HG03139 (cell line): ENCODE measurements around the gene TP53I13.

Experiments used
- ATAC-seq: cut with Tn5 transposase; IDR thresholded peaks from one replicate; pipeline ENCODE4 v1.9.1; 2021; ENCODE audit not compliant: unreplicated experiment

Gene TP53I13

GRCh38 chr17:29579866-29580771 is 11.6 kb downstream of the TP53I13 start:
- peak; percentile 81 for ATAC-seq

- no peak for ATAC-seq
Measured at GRCh38 chr17:29581583-29582253, 13.2 kb downstream of the TP53I13 start.

- no peak for ATAC-seq
Measured at GRCh38 chr17:29582254-29582765, 13.8 kb downstream of the TP53I13 start.

- no peak for ATAC-seq
Measured at GRCh38 chr17:29582772-29583171, 14.3 kb downstream of the TP53I13 start.

- ATAC-seq = no peak
Measured at GRCh38 chr17:29583324-29584248, 15.1 kb downstream of the TP53I13 start.

- no peak for ATAC-seq
Measured at GRCh38 chr17:29584452-29585079, 16.1 kb downstream of the TP53I13 start.

GRCh38 chr17:29585080-29585751 is 16.7 kb downstream of the TP53I13 start:
- no peak for ATAC-seq

GRCh38 chr17:29586676-29587469 is 18.4 kb downstream of the TP53I13 start:
- ATAC-seq = no peak

- ATAC-seq = no peak
Measured at GRCh38 chr17:29587591-29587990, 19.1 kb downstream of the TP53I13 start.

GRCh38 chr17:29588017-29588561 is 19.6 kb downstream of the TP53I13 start:
- ATAC-seq = no peak

GRCh38 chr17:29588562-29589411 is 20.3 kb downstream of the TP53I13 start:
- peak; percentile 11 for ATAC-seq

GRCh38 chr17:29589524-29590410 is 21.3 kb downstream of the TP53I13 start, which contains the start of gene GIT1:
TSS of gene GIT1 (minus strand) at chr17:29589648. CDS start at chr17:29589378, 270 bp downstream.
- ATAC-seq = peak; percentile 48

GRCh38 chr17:29590411-29591145 is 22.1 kb downstream of the TP53I13 start:
- ATAC-seq = no peak

GRCh38 chr17:29591146-29591736 is 22.7 kb downstream of the TP53I13 start:
- ATAC-seq = no peak

- no peak for ATAC-seq
Measured at GRCh38 chr17:29591737-29592608, 23.5 kb downstream of the TP53I13 start.
